Liver (tissue), 9 donors: ENCODE measurements around the gene ZNF600. TPM values are rescaled to one million over a fixed set of nuclear protein-coding genes. Genes with fewer than 3 reads are reported as not detected.
"Not testable (repeated sequence)": the region's sequence is repeated elsewhere in the genome, so short reads cannot be mapped to it uniquely, and the experiment has no call there.

Experiments
- DNase-seq: peaks from one replicate; pipeline ENCODE4 v3.0.0-alpha.2; 2017; ENCODE audit warnings: low spot score
- H3K27ac ChIP-seq, 2 donors: one replicate each; pipeline ENCODE4 v1.7.0; 2013; ENCODE audit warnings: inconsistent platforms in 2 of 2, low read length in 2 of 2, control low read depth in 1 of 2, low read depth in 1 of 2, mild to moderate bottlenecking in 1 of 2
- H3K27me3 ChIP-seq, 4 donors: one replicate each; pipeline versions ENCODE4 v1.6.1 to v1.7.0; 2013; ENCODE audit warnings: low read length in 3 of 4, inconsistent platforms in 1 of 4, mild to moderate bottlenecking in 1 of 4, moderate library complexity in 1 of 4; ENCODE audit not compliant: control insufficient read depth in 4 of 4, insufficient read depth in 4 of 4
- H3K36me3 ChIP-seq, 4 donors: one replicate each; pipeline versions ENCODE4 v1.6.1 to v1.7.0; 2013; ENCODE audit warnings: low read length in 3 of 4, mild to moderate bottlenecking in 3 of 4, low read depth in 1 of 4, moderate library complexity in 1 of 4; ENCODE audit not compliant: control insufficient read depth in 4 of 4, insufficient read depth in 3 of 4
- H3K4me1 ChIP-seq, 4 donors: one replicate each; pipeline versions ENCODE4 v1.6.1 to v1.7.0; 2013; ENCODE audit warnings: low read length in 3 of 4, mild to moderate bottlenecking in 3 of 4, moderate library complexity in 1 of 4; ENCODE audit not compliant: control insufficient read depth in 4 of 4, insufficient read depth in 4 of 4
- H3K4me3 ChIP-seq, 3 donors: one replicate each; pipeline versions ENCODE4 v1.6.1 to v1.7.0; 2013; ENCODE audit warnings: low read length in 3 of 3, control low read depth in 1 of 3, low read depth in 1 of 3, mild to moderate bottlenecking in 1 of 3
- H3K9ac ChIP-seq, 2 donors: one replicate each; pipeline ENCODE4 v1.7.0; 2013; ENCODE audit warnings: low read length in 2 of 2, mild to moderate bottlenecking in 2 of 2, moderate library complexity in 2 of 2, control low read depth in 1 of 2, low read depth in 1 of 2
- H3K9me3 ChIP-seq, 4 donors: one replicate each; pipeline versions ENCODE4 v1.6.1 to v1.7.0; 2013; ENCODE audit warnings: low read length in 3 of 4; ENCODE audit not compliant: control insufficient read depth in 4 of 4
- EGR1 ChIP-seq, 2 donors: IDR thresholded peaks; 2 replicates each; pipeline ENCODE4 v1.6.1; 2016 to 2018; ENCODE audit warnings: antibody characterized with exemption in 2 of 2, low read depth in 2 of 2
- FOXA1 ChIP-seq: IDR thresholded peaks from 2 replicates; pipeline ENCODE4 v1.6.1; 2016; ENCODE audit warnings: antibody characterized with exemption
- FOXA2 ChIP-seq: IDR thresholded peaks from 2 replicates; pipeline ENCODE4 v1.6.1; 2016; ENCODE audit warnings: antibody characterized with exemption
- GABPA ChIP-seq, 2 donors: IDR thresholded peaks in 1 of 2; conservative IDR thresholded peaks in 1 of 2; 2 replicates each; pipeline ENCODE4 v1.6.1; 2016; ENCODE audit warnings: antibody characterized with exemption in 2 of 2, mild to moderate bottlenecking in 1 of 2, moderate library complexity in 1 of 2
- HNF4A ChIP-seq, 2 donors: conservative IDR thresholded peaks; 2 replicates each; pipeline ENCODE4 v1.6.1; 2016; ENCODE audit warnings: antibody characterized with exemption in 2 of 2, mild to moderate bottlenecking in 2 of 2
- HNF4G ChIP-seq: IDR thresholded peaks from 2 replicates; pipeline ENCODE4 v1.6.1; 2016; ENCODE audit warnings: antibody characterized with exemption
- JUND ChIP-seq, 2 donors: IDR thresholded peaks; 2 replicates each; pipeline ENCODE4 v1.6.1; 2016; ENCODE audit warnings: antibody characterized with exemption in 2 of 2
- NR2F2 ChIP-seq: IDR thresholded peaks from 2 replicates; pipeline ENCODE4 v1.6.1; 2016; ENCODE audit warnings: antibody characterized with exemption
- RAD21 ChIP-seq, 2 donors: IDR thresholded peaks; 2 replicates each; pipeline ENCODE4 v1.6.1; 2016; ENCODE audit warnings: antibody characterized with exemption in 2 of 2, mild to moderate bottlenecking in 2 of 2
- RXRA ChIP-seq, 2 donors: IDR thresholded peaks; 2 replicates each; pipeline ENCODE4 v1.6.1; 2017 to 2018; ENCODE audit warnings: antibody characterized with exemption in 2 of 2, mild to moderate bottlenecking in 1 of 2
- SP1 ChIP-seq: IDR thresholded peaks from 2 replicates; pipeline ENCODE4 v1.6.1; 2018; ENCODE audit warnings: antibody characterized with exemption, mild to moderate bottlenecking
- TAF1 ChIP-seq: conservative IDR thresholded peaks from 2 replicates; pipeline ENCODE4 v1.6.1; 2016; ENCODE audit warnings: antibody characterized with exemption, mild to moderate bottlenecking
- YY1 ChIP-seq: IDR thresholded peaks from 2 replicates; pipeline ENCODE4 v1.6.1; 2016; ENCODE audit warnings: antibody characterized with exemption, mild to moderate bottlenecking
- WGBS: extraction: QIAGEN DNeasy Blood & Tissue Kit; methylation state at CpG from one replicate; pipeline ENCODE4 v1.1.7; 2013; 5-methylcytosine and 5-hydroxymethylcytosine counted together
- polyA plus RNA-seq, 2 donors: library from polyadenylated mRNA; stranded (reverse) in 1 of 2; unstranded in 1 of 2; fragments of 200-250 nt in 1 of 2; fragments of >200 nt in 1 of 2; fragmentation: Nextera tagmentation in 1 of 2; extraction: Ambion mirVana in 1 of 2; gene quantifications; one replicate each; pipeline versions ENCODE4 v1.2.1 to v1.2.3, GENCODE V29; 2013 to 2015
- total RNA-seq, 2 donors: library from RNA; depleted of rRNA; stranded (reverse); fragments of >200 nt; gene quantifications; one replicate each; pipeline ENCODE4 v1.2.3, GENCODE V29; 2014
- TF ChIP-seq, protein P1 (sequence below): IDR thresholded peaks from 2 replicates; pipeline ENCODE4 v1.6.1; 2016; ENCODE audit warnings: antibody characterized with exemption
- TF ChIP-seq, protein P2 (sequence below): IDR thresholded peaks from 2 replicates; pipeline ENCODE4 v1.6.1; 2016; ENCODE audit warnings: antibody characterized with exemption, mild to moderate bottlenecking
- TF ChIP-seq, protein P3 (sequence below): IDR thresholded peaks from 2 replicates; pipeline ENCODE4 v1.6.1; 2016; ENCODE audit warnings: antibody characterized with exemption
- TF ChIP-seq, protein P4 (sequence below): fragments of 150-350 bp; IDR thresholded peaks from 2 replicates; pipeline ENCODE4 v1.5.1; 2017; ENCODE audit warnings: improper control_type of control experiment, low read depth, low read length; ENCODE audit not compliant: missing input control
- TF ChIP-seq, protein P5 (sequence below): IDR thresholded peaks from 2 replicates; pipeline ENCODE4 v1.6.1; 2016; ENCODE audit warnings: antibody characterized with exemption
- donor health status: healthy.
- donor health status: healthy.
- donor health status: healthy.
- donor health status: healthy.
- donor health status: healthy.

ZNF600 gene
- total and polyA plus RNA-seq, 4 donors: 1.4 to 2.1 (median 1.6) TPM

DNA sequence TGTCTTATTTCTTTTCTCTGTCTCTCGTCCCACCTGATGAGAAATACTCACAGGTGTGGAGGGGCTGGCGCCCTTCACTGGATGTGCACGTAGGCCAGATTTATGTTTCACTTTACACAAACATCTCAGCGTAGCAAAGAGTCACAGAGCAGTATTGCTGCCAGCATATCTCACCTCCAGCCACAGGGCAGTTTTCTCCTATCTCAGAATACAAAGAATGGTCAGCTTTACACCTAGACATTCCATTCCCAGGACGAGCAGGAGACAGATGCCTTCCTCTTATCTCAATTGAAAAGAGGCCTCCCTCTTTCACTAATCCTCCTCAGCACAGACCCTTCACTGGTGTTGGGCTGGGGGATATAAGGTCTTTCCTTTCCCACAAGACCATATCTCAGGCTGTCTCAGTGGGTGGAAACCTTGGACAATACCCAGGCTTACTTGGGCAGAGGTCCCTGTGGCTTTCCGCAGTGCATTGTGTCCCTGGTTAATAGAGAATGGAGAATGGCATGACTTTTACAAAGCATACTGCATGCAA is 44.6 kb downstream of the ZNF600 start:
- 49% methylated on average over 6 of the region's 6 CpGs for WGBS
- TF ChIP-seq, protein P1, sequence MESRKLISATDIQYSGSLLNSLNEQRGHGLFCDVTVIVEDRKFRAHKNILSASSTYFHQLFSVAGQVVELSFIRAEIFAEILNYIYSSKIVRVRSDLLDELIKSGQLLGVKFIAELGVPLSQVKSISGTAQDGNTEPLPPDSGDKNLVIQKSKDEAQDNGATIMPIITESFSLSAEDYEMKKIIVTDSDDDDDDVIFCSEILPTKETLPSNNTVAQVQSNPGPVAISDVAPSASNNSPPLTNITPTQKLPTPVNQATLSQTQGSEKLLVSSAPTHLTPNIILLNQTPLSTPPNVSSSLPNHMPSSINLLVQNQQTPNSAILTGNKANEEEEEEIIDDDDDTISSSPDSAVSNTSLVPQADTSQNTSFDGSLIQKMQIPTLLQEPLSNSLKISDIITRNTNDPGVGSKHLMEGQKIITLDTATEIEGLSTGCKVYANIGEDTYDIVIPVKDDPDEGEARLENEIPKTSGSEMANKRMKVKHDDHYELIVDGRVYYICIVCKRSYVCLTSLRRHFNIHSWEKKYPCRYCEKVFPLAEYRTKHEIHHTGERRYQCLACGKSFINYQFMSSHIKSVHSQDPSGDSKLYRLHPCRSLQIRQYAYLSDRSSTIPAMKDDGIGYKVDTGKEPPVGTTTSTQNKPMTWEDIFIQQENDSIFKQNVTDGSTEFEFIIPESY: no peak
- TF ChIP-seq FOXA2 (no peak), GABPA (IDR thresholded peaks at IDR 0.05 in 1 of 2, conservative IDR thresholded peaks at IDR 0.05 in 1 of 2) (no peak), SP1 (no peak), HNF4A (conservative IDR thresholded peaks at IDR 0.05) (no peak), FOXA1 (no peak), HNF4G (no peak), RXRA (IDR thresholded peaks at IDR 0.05) (no peak), RAD21 (IDR thresholded peaks at IDR 0.05) (no peak), JUND (IDR thresholded peaks at IDR 0.05) (no peak), EGR1 (IDR thresholded peaks at IDR 0.05; ENCODE audit: low read depth in 2 of 2) (no peak), NR2F2 (no peak), YY1 (no peak), TAF1 (no peak)
- TF ChIP-seq, protein P2, sequence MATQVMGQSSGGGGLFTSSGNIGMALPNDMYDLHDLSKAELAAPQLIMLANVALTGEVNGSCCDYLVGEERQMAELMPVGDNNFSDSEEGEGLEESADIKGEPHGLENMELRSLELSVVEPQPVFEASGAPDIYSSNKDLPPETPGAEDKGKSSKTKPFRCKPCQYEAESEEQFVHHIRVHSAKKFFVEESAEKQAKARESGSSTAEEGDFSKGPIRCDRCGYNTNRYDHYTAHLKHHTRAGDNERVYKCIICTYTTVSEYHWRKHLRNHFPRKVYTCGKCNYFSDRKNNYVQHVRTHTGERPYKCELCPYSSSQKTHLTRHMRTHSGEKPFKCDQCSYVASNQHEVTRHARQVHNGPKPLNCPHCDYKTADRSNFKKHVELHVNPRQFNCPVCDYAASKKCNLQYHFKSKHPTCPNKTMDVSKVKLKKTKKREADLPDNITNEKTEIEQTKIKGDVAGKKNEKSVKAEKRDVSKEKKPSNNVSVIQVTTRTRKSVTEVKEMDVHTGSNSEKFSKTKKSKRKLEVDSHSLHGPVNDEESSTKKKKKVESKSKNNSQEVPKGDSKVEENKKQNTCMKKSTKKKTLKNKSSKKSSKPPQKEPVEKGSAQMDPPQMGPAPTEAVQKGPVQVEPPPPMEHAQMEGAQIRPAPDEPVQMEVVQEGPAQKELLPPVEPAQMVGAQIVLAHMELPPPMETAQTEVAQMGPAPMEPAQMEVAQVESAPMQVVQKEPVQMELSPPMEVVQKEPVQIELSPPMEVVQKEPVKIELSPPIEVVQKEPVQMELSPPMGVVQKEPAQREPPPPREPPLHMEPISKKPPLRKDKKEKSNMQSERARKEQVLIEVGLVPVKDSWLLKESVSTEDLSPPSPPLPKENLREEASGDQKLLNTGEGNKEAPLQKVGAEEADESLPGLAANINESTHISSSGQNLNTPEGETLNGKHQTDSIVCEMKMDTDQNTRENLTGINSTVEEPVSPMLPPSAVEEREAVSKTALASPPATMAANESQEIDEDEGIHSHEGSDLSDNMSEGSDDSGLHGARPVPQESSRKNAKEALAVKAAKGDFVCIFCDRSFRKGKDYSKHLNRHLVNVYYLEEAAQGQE: no peak
- TF ChIP-seq, protein P3, sequence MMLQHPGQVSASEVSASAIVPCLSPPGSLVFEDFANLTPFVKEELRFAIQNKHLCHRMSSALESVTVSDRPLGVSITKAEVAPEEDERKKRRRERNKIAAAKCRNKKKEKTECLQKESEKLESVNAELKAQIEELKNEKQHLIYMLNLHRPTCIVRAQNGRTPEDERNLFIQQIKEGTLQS: no peak
- TF ChIP-seq, protein P4, sequence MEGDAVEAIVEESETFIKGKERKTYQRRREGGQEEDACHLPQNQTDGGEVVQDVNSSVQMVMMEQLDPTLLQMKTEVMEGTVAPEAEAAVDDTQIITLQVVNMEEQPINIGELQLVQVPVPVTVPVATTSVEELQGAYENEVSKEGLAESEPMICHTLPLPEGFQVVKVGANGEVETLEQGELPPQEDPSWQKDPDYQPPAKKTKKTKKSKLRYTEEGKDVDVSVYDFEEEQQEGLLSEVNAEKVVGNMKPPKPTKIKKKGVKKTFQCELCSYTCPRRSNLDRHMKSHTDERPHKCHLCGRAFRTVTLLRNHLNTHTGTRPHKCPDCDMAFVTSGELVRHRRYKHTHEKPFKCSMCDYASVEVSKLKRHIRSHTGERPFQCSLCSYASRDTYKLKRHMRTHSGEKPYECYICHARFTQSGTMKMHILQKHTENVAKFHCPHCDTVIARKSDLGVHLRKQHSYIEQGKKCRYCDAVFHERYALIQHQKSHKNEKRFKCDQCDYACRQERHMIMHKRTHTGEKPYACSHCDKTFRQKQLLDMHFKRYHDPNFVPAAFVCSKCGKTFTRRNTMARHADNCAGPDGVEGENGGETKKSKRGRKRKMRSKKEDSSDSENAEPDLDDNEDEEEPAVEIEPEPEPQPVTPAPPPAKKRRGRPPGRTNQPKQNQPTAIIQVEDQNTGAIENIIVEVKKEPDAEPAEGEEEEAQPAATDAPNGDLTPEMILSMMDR: no peak
- TF ChIP-seq, protein P5, sequence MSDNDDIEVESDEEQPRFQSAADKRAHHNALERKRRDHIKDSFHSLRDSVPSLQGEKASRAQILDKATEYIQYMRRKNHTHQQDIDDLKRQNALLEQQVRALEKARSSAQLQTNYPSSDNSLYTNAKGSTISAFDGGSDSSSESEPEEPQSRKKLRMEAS: no peak

DNA sequence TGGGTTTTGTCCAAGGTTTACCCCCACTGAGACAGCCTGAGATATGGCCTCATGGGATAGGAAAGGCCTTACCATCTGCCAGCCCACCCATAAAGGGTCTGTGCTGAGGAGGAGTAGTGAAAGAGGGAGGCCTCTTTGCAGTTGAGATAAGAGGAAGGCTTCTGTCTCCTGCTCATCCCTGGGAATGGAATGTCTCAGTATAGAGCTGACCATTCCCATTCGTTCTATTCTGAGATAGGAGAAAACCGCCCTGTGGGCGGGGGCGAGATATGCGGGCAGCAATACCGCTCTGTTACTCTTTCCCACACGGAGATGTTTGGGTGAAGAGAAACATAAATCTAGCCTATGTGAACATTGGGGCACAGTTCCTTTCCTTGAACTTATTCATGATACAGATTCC is 45.2 kb downstream of the ZNF600 start:
- not testable (repeated sequence) for DNase-seq, H3K9ac ChIP-seq, H3K9me3 ChIP-seq, H3K36me3 ChIP-seq, H3K4me1 ChIP-seq, H3K27me3 ChIP-seq, H3K27ac ChIP-seq, H3K4me3 ChIP-seq
- WGBS: 48% methylated on average over 7 of the region's 7 CpGs

More for the DNA sequence above, 44.6 kb downstream of the ZNF600 start:
- H3K36me3 ChIP-seq: no peaks in the 10 kb centered on the region
- H3K27ac ChIP-seq: no peak overlapping the region
- peaks cover 0 to 2% (median 0%) of the 10 kb centered on the region in 4 donors for H3K27me3 ChIP-seq
- no peak overlapping the region for H3K9ac ChIP-seq
- H3K4me3 ChIP-seq: no peak overlapping the region
- H3K4me1 ChIP-seq: no peaks in the 10 kb centered on the region
- DNase-seq: no peak
- H3K9me3 ChIP-seq: peaks cover 2 to 9% (median 3%) of the 10 kb centered on the region in 4 donors
